Mesenchymal stem cell (in vitro differentiated cells and primary cell): ENCODE data around the gene UBR3.
"Not testable (repeated sequence)": the region's sequence is repeated elsewhere in the genome, so short reads cannot be mapped to it uniquely, and the experiment has no call there.

ENCODE experiments used
- DNase-seq: peaks from one replicate; pipeline ENCODE4 v3.0.0-alpha.2; 2013
- H2AFZ ChIP-seq: one replicate; pipeline ENCODE4 v1.6.1; 2013; ENCODE audit warnings: low read depth, mild to moderate bottlenecking, control low read depth, inconsistent platforms, low read length, moderate library complexity
- H2AK5ac ChIP-seq: 2 replicates; pipeline ENCODE4 v1.6.1; 2013; ENCODE audit warnings: low read length, moderate library complexity, mild to moderate bottlenecking, inconsistent platforms; ENCODE audit not compliant: severe bottlenecking
- H2BK120ac ChIP-seq: one replicate; pipeline ENCODE4 v1.6.1; 2013; ENCODE audit warnings: low read depth, mild to moderate bottlenecking, inconsistent platforms, low read length, moderate library complexity
- H2BK12ac ChIP-seq, 2 experiments: one replicate each; pipeline ENCODE4 v1.6.1; 2013; ENCODE audit warnings: inconsistent platforms in 2 of 2, low read length in 2 of 2, mild to moderate bottlenecking in 2 of 2, moderate library complexity in 2 of 2, control low read depth in 1 of 2
- H2BK15ac ChIP-seq: one replicate; pipeline ENCODE4 v1.6.1; 2013; ENCODE audit warnings: mild to moderate bottlenecking, low read depth, inconsistent platforms; ENCODE audit not compliant: poor library complexity, severe bottlenecking
- H2BK5ac ChIP-seq: 2 replicates; pipeline ENCODE4 v1.6.1; 2013; ENCODE audit warnings: low read depth, mild to moderate bottlenecking, low read length, control low read depth, inconsistent platforms; ENCODE audit not compliant: poor library complexity, severe bottlenecking
- H3K14ac ChIP-seq, 2 experiments: one replicate each; pipeline ENCODE4 v1.6.1; 2013; ENCODE audit warnings: inconsistent platforms in 2 of 2, low read length in 2 of 2, control low read depth in 1 of 2, mild to moderate bottlenecking in 1 of 2, moderate library complexity in 1 of 2
- H3K18ac ChIP-seq, 2 experiments: one replicate each; pipeline ENCODE4 v1.6.1; 2013; ENCODE audit warnings: inconsistent platforms in 2 of 2, low read length in 2 of 2, control low read depth in 1 of 2, low read depth in 1 of 2, mild to moderate bottlenecking in 1 of 2
- H3K23ac ChIP-seq, 2 experiments: one replicate each; pipeline ENCODE4 v1.6.1; 2013; ENCODE audit warnings: inconsistent platforms in 2 of 2, low read length in 2 of 2, mild to moderate bottlenecking in 2 of 2, moderate library complexity in 2 of 2, control low read depth in 1 of 2
- H3K27ac ChIP-seq: 2 replicates; pipeline ENCODE4 v1.5.1; 2013; ENCODE audit warnings: mild to moderate bottlenecking, moderate library complexity, low read length, control low read depth, inconsistent platforms; ENCODE audit not compliant: poor library complexity, severe bottlenecking
- H3K27me3 ChIP-seq, 2 experiments: 2 replicates each; pipeline versions ENCODE4 v1.6.1 to v1.7.0; 2013; ENCODE audit warnings: low read length in 2 of 2, mild to moderate bottlenecking in 2 of 2, moderate library complexity in 2 of 2, control low read depth in 1 of 2, inconsistent platforms in 1 of 2; ENCODE audit not compliant: control insufficient read depth in 1 of 2, insufficient read depth in 1 of 2
- H3K36me3 ChIP-seq, 2 experiments: 2 replicates each; pipeline versions ENCODE4 v1.6.1 to v1.7.0; 2013; ENCODE audit warnings: low read length in 2 of 2, control low read depth in 1 of 2, inconsistent platforms in 1 of 2, low read depth in 1 of 2, mild to moderate bottlenecking in 1 of 2; ENCODE audit not compliant: insufficient read depth in 2 of 2, control insufficient read depth in 1 of 2
- H3K4ac ChIP-seq, 2 experiments: one replicate each; pipeline ENCODE4 v1.6.1; 2013; ENCODE audit warnings: inconsistent platforms in 2 of 2, low read length in 2 of 2, mild to moderate bottlenecking in 2 of 2, moderate library complexity in 2 of 2, control low read depth in 1 of 2, low read depth in 1 of 2
- H3K4me1 ChIP-seq: 2 replicates; pipeline ENCODE4 v1.6.1; 2013; ENCODE audit warnings: low read depth, low read length, control low read depth; ENCODE audit not compliant: control insufficient read depth, insufficient read depth
- H3K4me2 ChIP-seq: 2 replicates; pipeline ENCODE4 v1.6.1; 2013; ENCODE audit warnings: low read length, mild to moderate bottlenecking, inconsistent platforms; ENCODE audit not compliant: poor library complexity, severe bottlenecking
- H3K4me3 ChIP-seq, 2 experiments: 2 replicates each; pipeline versions ENCODE4 v1.5.1 to v1.7.0; 2013; ENCODE audit warnings: low read length in 2 of 2, mild to moderate bottlenecking in 2 of 2, control low read depth in 1 of 2, low read depth in 1 of 2; ENCODE audit not compliant: insufficient read depth in 1 of 2
- H3K79me1 ChIP-seq: replicated peaks from 2 replicates; pipeline ENCODE4 v1.6.1; 2013; ENCODE audit warnings: mild to moderate bottlenecking, control low read depth, low read length, inconsistent platforms; ENCODE audit not compliant: poor library complexity, severe bottlenecking
- H3K9ac ChIP-seq: 2 replicates; pipeline ENCODE4 v1.7.0; 2013; ENCODE audit warnings: mild to moderate bottlenecking, low read length, moderate library complexity
- H3K9me3 ChIP-seq: 2 replicates; pipeline ENCODE4 v1.7.0; 2013; ENCODE audit warnings: mild to moderate bottlenecking, low read length; ENCODE audit not compliant: control insufficient read depth
- H4K8ac ChIP-seq: one replicate; pipeline ENCODE4 v1.6.1; 2013; ENCODE audit warnings: inconsistent platforms, mild to moderate bottlenecking, low read length, moderate library complexity
- H4K91ac ChIP-seq: one replicate; pipeline ENCODE4 v1.6.1; 2013; ENCODE audit warnings: mild to moderate bottlenecking, low read length, inconsistent platforms
- WGBS: methylation state at CpG from one replicate; pipeline ENCODE4 v1.1.7; 2013; ENCODE audit warnings: mixed read lengths; 5-methylcytosine and 5-hydroxymethylcytosine counted together

Gene UBR3

DNA sequence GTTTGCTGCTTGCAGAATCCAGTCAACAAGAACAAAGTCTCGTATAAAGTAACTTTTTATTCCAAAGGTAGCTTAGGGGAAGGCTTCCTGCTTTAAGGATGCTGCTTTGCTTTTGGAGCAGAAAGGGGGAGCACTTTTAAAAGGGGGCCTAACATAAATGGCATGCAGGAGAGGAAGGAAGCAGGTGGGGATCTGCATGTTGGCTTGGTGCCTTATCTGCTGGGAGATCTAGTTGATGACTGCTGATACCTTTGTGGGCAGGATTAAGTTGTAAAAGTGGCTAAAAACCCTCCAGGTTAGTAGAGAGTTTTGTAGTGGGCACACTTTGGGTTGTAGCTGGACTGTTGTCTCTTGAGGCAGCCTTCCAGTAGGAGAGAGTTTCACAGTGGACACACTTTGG lies 22.5 kb downstream of the UBR3 start:
- Histone ChIP-seq H3K79me1 (peaks cover 19% of the 10 kb centered on the region), H2AFZ (no peak overlapping the region), H3K9me3 (peaks cover 3% of the 10 kb centered on the region), H3K14ac (no peak overlapping the region), H3K23ac (no peak overlapping the region), H3K18ac (no peak overlapping the region), H3K27me3 (no peaks in the 10 kb centered on the region), H3K36me3 (no peaks in the 10 kb centered on the region), H2BK15ac (no peak overlapping the region), H2AK5ac (no peak overlapping the region), H2BK12ac (no peak overlapping the region), H3K4ac (no peak overlapping the region), H3K4me2 (no peak overlapping the region), H4K91ac (no peak overlapping the region), H2BK120ac (no peak overlapping the region), H3K9ac (no peak overlapping the region), H2BK5ac (no peak overlapping the region), H4K8ac (no peak overlapping the region), H3K4me3 (no peak overlapping the region), H3K27ac (no peak overlapping the region), H3K4me1 (no peaks in the 10 kb centered on the region)
- WGBS = 97% methylated on average over 1 of the region's 1 CpG
- DNase-seq = no peak

DNA sequence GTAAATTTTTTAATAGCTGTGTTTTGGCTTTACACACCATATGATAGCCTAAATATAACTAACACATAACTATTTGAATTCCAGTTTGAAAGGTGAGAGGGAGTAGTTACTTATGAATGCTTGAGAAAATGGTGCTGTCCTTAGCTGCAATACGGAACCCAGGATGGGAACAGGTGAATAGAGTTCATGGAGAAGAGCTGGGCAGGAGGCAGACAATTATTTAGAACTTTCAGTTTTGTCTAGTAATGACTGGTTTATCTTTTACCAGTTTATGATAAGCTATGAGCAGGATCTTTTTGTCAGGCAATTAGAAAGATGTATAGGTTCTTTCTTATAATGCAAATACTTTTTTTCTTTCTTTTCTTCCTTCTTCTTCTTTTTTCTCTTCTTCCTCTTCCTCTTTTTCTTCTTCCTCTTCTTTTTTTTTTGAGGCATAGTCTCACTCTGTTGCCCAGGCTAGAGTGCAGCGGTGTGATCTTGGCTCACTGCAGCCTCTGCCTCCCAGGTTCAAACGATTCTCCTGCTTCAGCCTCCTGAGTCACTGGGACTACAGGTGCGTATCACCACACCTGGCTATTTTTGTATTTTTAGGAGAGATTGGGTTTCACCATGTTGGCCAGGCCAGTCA lies 25.9 kb downstream of the UBR3 start:
- DNase-seq = no peak
- Histone ChIP-seq H3K27ac (no peak overlapping the region), H4K8ac (no peak overlapping the region), H3K18ac (no peak overlapping the region), H3K14ac (no peak overlapping the region), H2AK5ac (no peak overlapping the region), H3K9ac (no peak overlapping the region), H4K91ac (no peak overlapping the region), H3K4me2 (no peak overlapping the region), H2BK12ac (no peak overlapping the region), H2AFZ (no peak overlapping the region), H2BK120ac (no peak overlapping the region), H3K4ac (no peak overlapping the region), H2BK15ac (no peak overlapping the region), H3K4me1 (no peaks in the 10 kb centered on the region), H3K9me3 (peaks cover 3% of the 10 kb centered on the region), H3K36me3 (no peaks in the 10 kb centered on the region), H3K4me3 (no peak overlapping the region), H2BK5ac (no peak overlapping the region), H3K23ac (no peak overlapping the region), H3K27me3 (no peaks in the 10 kb centered on the region), H3K79me1 (peaks cover 19% of the 10 kb centered on the region)
- WGBS = over 99% methylated on average over 4 of the region's 4 CpGs

DNA sequence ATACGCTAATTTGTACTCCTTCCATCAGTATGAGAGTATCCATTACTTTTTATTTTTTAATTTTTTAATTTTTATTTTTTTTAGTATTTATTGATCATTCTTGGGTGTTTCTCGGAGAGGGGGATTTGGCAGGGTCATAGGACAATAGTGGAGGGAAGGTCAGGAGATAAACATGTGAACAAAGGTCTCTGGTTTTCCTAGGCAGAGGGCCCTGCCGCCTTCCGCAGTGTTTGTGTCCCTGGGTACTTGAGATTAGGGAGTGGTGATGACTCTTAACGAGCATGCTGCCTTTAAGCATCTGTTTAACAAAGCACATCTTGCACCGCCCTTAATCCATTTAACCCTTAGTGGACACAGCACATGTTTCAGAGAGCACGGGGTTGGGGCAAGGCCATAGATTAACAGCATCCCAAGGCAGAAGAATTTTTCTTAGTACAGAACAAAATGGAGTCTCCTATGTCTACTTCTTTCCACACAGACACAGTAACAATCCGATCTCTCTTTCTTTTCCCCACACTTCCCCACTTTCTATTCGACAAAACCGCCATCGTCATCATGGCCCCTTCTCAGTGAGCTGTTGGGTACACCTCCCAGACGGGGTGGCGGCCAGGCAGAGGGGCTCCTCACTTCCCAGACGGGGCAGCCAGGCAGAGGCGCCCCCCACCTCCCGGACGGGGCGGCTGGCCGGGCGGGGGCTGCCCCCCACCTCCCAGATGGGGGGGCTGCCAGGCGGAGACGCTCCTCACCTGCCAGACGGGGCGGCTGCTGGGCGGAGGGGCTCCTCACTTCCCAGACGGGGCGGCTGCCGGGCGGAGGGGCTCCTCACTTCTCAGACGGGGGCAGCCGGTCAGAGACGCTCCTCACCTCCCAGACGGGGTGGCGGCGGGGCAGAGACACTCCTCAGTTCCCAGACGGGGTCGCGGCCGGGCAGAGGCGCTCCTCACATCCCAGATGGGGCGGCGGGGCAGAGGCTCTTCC lies 28.3 kb downstream of the UBR3 start:
- not testable (repeated sequence) for H3K9ac ChIP-seq, DNase-seq, H3K4me1 ChIP-seq, H3K27ac ChIP-seq, H2AFZ ChIP-seq, H3K4me2 ChIP-seq, H3K27me3 ChIP-seq, H2BK120ac ChIP-seq, H3K36me3 ChIP-seq, H2AK5ac ChIP-seq, H3K18ac ChIP-seq, H3K4me3 ChIP-seq, H3K23ac ChIP-seq, H4K91ac ChIP-seq, H3K79me1 ChIP-seq, H2BK15ac ChIP-seq, H3K4ac ChIP-seq, H3K14ac ChIP-seq, H3K9me3 ChIP-seq, H2BK12ac ChIP-seq, H4K8ac ChIP-seq, H2BK5ac ChIP-seq
- 93% methylated on average over 17 of the region's 42 CpGs for WGBS

DNA sequence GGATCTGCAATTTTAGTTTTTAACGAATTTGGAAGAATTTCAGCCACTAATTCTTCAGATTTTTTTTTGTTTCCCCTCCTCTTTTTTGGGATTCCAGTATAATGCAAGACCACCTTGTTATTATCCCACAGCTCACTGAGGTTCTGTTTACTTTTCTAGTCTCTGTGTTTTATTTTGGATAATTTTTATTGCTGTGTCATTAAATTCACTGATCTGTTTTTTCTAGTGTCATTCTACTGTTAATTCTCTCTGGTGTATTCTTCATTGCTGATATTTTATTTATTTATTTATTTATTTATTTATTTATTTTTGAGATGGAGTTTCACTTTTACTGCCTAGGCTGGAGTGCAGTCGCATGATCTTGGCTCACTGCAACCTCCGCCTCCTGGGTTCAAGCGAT lies 32.2 kb downstream of the UBR3 start:
- Histone ChIP-seq H2BK15ac (no peak overlapping the region), H3K27ac (no peak overlapping the region), H3K9ac (no peak overlapping the region), H3K79me1 (peaks cover 15% of the 10 kb centered on the region), H3K4me3 (no peak overlapping the region), H3K27me3 (no peaks in the 10 kb centered on the region), H3K18ac (no peak overlapping the region), H3K36me3 (no peaks in the 10 kb centered on the region), H3K4me2 (no peak overlapping the region), H3K23ac (no peak overlapping the region), H2AK5ac (no peak overlapping the region), H4K8ac (no peak overlapping the region), H3K4ac (no peak overlapping the region), H3K14ac (no peak overlapping the region), H2AFZ (no peak overlapping the region), H3K4me1 (no peaks in the 10 kb centered on the region), H2BK120ac (no peak overlapping the region), H2BK12ac (no peak overlapping the region), H2BK5ac (no peak overlapping the region), H4K91ac (no peak overlapping the region), H3K9me3 (no peaks in the 10 kb centered on the region)
- 100% methylated on average over 3 of the region's 4 CpGs for WGBS
- DNase-seq = no peak
